Erythroblast (primary cell): ENCODE data around the gene NUF2.

Experiments used
- GATA1 ChIP-seq: IDR thresholded peaks from 2 replicates; pipeline ENCODE4 v1.6.1; 2011; ENCODE audit warnings: low read depth, mild to moderate bottlenecking, control low read depth, low read length, moderate library complexity
- POLR2A ChIP-seq: IDR thresholded peaks from 2 replicates; pipeline ENCODE4 v1.6.1; 2011; ENCODE audit warnings: mild to moderate bottlenecking, low read length

DNA sequence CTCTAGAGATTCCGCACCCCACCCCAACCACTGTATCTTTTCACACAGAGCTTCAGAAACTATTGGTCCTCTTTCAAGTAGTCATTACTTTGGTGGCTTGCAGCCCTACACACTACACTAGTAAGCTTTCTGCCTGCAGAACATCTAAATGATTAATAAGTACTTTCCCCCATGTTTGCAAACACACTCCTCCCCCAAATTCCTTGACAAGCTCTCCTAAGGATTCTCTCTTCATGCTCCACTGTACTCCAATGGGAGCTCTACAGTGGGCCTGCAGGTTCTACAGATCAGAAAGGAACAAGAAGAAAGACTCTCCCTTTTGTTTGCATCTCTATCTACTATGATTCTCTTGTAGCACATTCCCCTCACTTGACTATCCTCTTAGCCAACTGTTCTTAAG lies 16.3 kb upstream of the NUF2 start:
- TF ChIP-seq POLR2A: no peak
- no peak for TF ChIP-seq GATA1
